GM23248 (cell line): Measurements from ENCODE around the gene ZDHHC5.

Source experiments
- EZH2 ChIP-seq: fragments of 200-600 bp; sonication (generic); IDR thresholded peaks from 2 replicates; pipeline ENCODE4 v1.6.1; 2018; ENCODE audit warnings: antibody characterized with exemption, mild to moderate bottlenecking; ENCODE audit not compliant: insufficient read depth, poor library complexity, severe bottlenecking
- EZH2phosphoT487 ChIP-seq: fragments of 200-600 bp; sonication (generic); IDR thresholded peaks from 2 replicates; pipeline ENCODE4 v1.6.1; 2018; ENCODE audit warnings: antibody characterized with exemption, moderate library complexity, mild to moderate bottlenecking, low read depth; ENCODE audit not compliant: insufficient read depth

GRCh38 chr11:57618438-57618837, 49.5 kb upstream of the ZDHHC5 start:
- no peak for TF ChIP-seq EZH2
- TF ChIP-seq EZH2phosphoT487, result no peak
